NB4 (cell line): ENCODE results near the gene FNBP1L.

Experiments used
- CTCF ChIP-seq: IDR thresholded peaks from one replicate; pipeline ENCODE4 v1.5.1; 2012; ENCODE audit warnings: low read depth, low read length
- POLR2A ChIP-seq: IDR thresholded peaks from 2 replicates; pipeline ENCODE4 v1.6.1; 2011; ENCODE audit warnings: mild to moderate bottlenecking; ENCODE audit not compliant: insufficient read length; ENCODE audit errors: extremely low read depth

- TF ChIP-seq CTCF (no peak), POLR2A (no peak)
Observed at GRCh38 chr1:93408203-93408602, 39.7 kb upstream of the FNBP1L start.
